Heart right ventricle (tissue), 16 donors: Measurements from ENCODE around the gene ACAP3. TPM values are rescaled to one million over a fixed set of nuclear protein-coding genes. Genes with fewer than 3 reads are reported as not detected.

Experiments
- ATAC-seq, 8 donors: fragments of 200-7000 bp; cut with Tn5 transposase; one replicate each; pipeline ENCODE4 v1.9.1; 2020; ENCODE audit warnings: mild to moderate bottlenecking in 8 of 8, moderate library complexity in 8 of 8, moderate number of reproducible peaks in 1 of 8
- DNase-seq, 2 donors: peaks; one replicate each; pipeline ENCODE4 v3.0.0-alpha.2; 2020
- H3K27ac ChIP-seq, 10 donors: fragments of 200-600 bp; sonication (generic) in 2 of 10; one replicate each; pipeline versions ENCODE4 v1.5.0 to v1.8.0; 2020 to 2022; ENCODE audit warnings: mild to moderate bottlenecking in 3 of 10
- H3K27me3 ChIP-seq, 7 donors: fragments of 200-600 bp; one replicate each; pipeline ENCODE4 v1.8.0; 2021 to 2022; ENCODE audit warnings: mild to moderate bottlenecking in 2 of 7
- H3K36me3 ChIP-seq, 9 donors: fragments of 200-600 bp; sonication (generic) in 1 of 9; one replicate each; pipeline versions ENCODE4 v1.5.0 to v1.8.0; 2020 to 2022; ENCODE audit warnings: mild to moderate bottlenecking in 2 of 9
- H3K4me1 ChIP-seq, 9 donors: fragments of 200-600 bp; sonication (generic) in 1 of 9; one replicate each; pipeline versions ENCODE4 v1.5.0 to v1.8.0; 2020 to 2022; ENCODE audit warnings: mild to moderate bottlenecking in 4 of 9
- H3K4me3 ChIP-seq, 10 donors: fragments of 200-600 bp; sonication (generic) in 2 of 10; one replicate each; pipeline versions ENCODE4 v1.5.0 to v1.8.0; 2020 to 2022; ENCODE audit warnings: mild to moderate bottlenecking in 7 of 10, moderate library complexity in 2 of 10
- H3K9me3 ChIP-seq, 11 donors: fragments of 200-600 bp in 10 of 11; sonication (generic) in 2 of 11; one replicate each; pipeline versions ENCODE4 v1.5.0 to v1.8.0; 2013 to 2022; ENCODE audit warnings: mild to moderate bottlenecking in 2 of 11, control low read depth in 1 of 11, moderate library complexity in 1 of 11
- CTCF ChIP-seq, 9 donors: fragments of 200-600 bp; sonication (generic) in 2 of 9; IDR thresholded peaks; one replicate each; pipeline versions ENCODE4 v1.5.0 to v1.8.0; 2021 to 2022; ENCODE audit warnings: antibody characterized with exemption in 9 of 9, mild to moderate bottlenecking in 5 of 9, moderate library complexity in 1 of 9
- WGBS, 2 donors: extraction: QIAGEN DNeasy Blood & Tissue Kit; methylation state at CpG; one replicate each; pipeline ENCODE4 v1.1.7; 2013; ENCODE audit warnings: inconsistent platforms in 1 of 2; 5-methylcytosine and 5-hydroxymethylcytosine counted together
- intact Hi-C, 10 donors: fragments of 100-400 bp; cut with DNase I; formaldehyde crosslinking; loops; one replicate each; pipeline versions ENCODE4 v1.11.1 to v1.14.2; 2022
- microRNA-seq, 2 donors: library from miRNA; unstranded; fragments of <30 nt; microRNA quantifications; one replicate each; pipeline ENCODE4 v1.2.0, GENCODE V29; 2021
- polyA plus RNA-seq, 2 donors: library from polyadenylated mRNA; stranded (reverse); fragments of 200-250 nt; gene quantifications; one replicate each; pipeline ENCODE4 v1.2.3, GENCODE V29; 2013
- total RNA-seq, 10 donors: library from RNA; stranded (reverse); fragmentation: NEBNext Ultra II Directional in 3 of 10; extraction: Animal tissue kit (Norgen Biotek cat#: 25700) in 3 of 10; gene quantifications; one replicate each; pipeline versions ENCODE4 v1.2.1 to v1.2.4, GENCODE V29; 2021 to 2023
- donor health status: Arrhythmogenic right ventricular cardiomyopathy.
- donor health status: ischemic (EF 13 %, LVEDD 7.1; RV severe dilation, severe dysfunction).
- donor health status: healthy with polysubstance abuse.
- donor health status: DM: no; HTN: yes; CAD: no.
- donor health status: DM: no; HTN: no; CAD: no.
- donor health status: ischemic (EF 25% LVEDD 6.9; RV normal size, moderate dysfunction).
- donor health status: ischemic (EF 25% LVEDD 5.7; RV mildly dilated, moderate dysfunction).
- donor health status: healthy.
- donor health status: DM: yes; HTN: yes; CAD: no.
- donor health status: Ischemic cardiomyopathy.
- donor health status: ischemic (EF 35%, LVEDD 5.7; RV mildly dilated, moderate dysfunction).
- donor health status: nonischemic (EF 11% LVEDD 7.7; RV severe dilation, severe dysfunction).
- donor health status: DM: yes; HTN: yes; CAD: no.
- donor health status: PGD.
- donor health status: ischemic (EF 29% LVEDD 5.4; RV normal size, mild dysfunction).
- donor health status: nonischemic (EF 23%, LVEDD 6.1; RV moderate dilation, normal function).

ACAP3 gene
- total and polyA plus RNA-seq, 12 donors, result 22.2 to 152 (median 30.4) TPM

GRCh38 chr1:1242461-1243265, 65.1 kb downstream of the ACAP3 start:
- DNase-seq (peak in 1 of 2 donors; percentile 14), ATAC-seq (no peak)
- H3K27me3 ChIP-seq, result peaks cover 19 to 65% (median 61%) of the 10 kb centered on the region in 7 donors
- no peaks in the 10 kb centered on the region for H3K36me3 ChIP-seq
- 90 to 91% methylated on average over 40 to 41 of the region's 41 CpGs for WGBS, 2 donors
- no peaks in the 10 kb centered on the region for H3K9me3 ChIP-seq
- TF ChIP-seq CTCF (IDR thresholded peaks at IDR 0.05), result no peak
- H3K4me1 ChIP-seq, result peaks cover 0 to 11% (median under 1%) of the 10 kb centered on the region in 9 donors
- intact Hi-C loops, result loop anchor here in 2 of 10 donors (10.0 kb wide), 1 partner anchor 118 kb away; no protein-coding TSS in a partner anchor
- H3K4me3 ChIP-seq, result no peak overlapping the region
- H3K27ac ChIP-seq, result no peak overlapping the region

Small RNA genes lying within 50 kb of the gene (microRNA-seq; reads per million reads assigned to microRNA genes)
- gene MIR6726 (1.5 to 1.8 reads per million in 2 donors), gene MIR6727 (0 reads per million in 2 donors), gene MIR6808 (0 to 0.51 reads per million in 2 donors)

Other genes starting within 250 kb of the ACAP3 start
- not detected for gene RNF223, start 233.6 kb downstream of the ACAP3 start, total RNA-seq
- gene RNF223, start 233.6 kb downstream of the ACAP3 start, polyA plus RNA-seq, result not detected
- gene C1orf159, start 191.8 kb downstream of the ACAP3 start, total RNA-seq, result 1 to 10 TPM; 2.9 to 6.0 (median 3.5) TPM
- gene C1orf159, start 191.8 kb downstream of the ACAP3 start, polyA plus RNA-seq, result 10 to 100 TPM in 1 of 2 donors, 1 to 10 TPM in 1; 7.1 to 14.0 TPM
- gene TTLL10, start 134.1 kb downstream of the ACAP3 start, total RNA-seq, result under 1 TPM in 7 of 10 donors, not detected in 3; 0.11 to 0.53 (median 0.26) TPM
- gene TTLL10, start 134.1 kb downstream of the ACAP3 start, polyA plus RNA-seq, result under 1 TPM; 0.09 to 0.29 TPM
- 1 to 10 TPM in 1 of 10 donors, under 1 TPM in 2, not detected in 7; 0.28 to 1.7 (median 0.49) TPM for gene TNFRSF18, start 101.3 kb downstream of the ACAP3 start, total RNA-seq
- gene TNFRSF18, start 101.3 kb downstream of the ACAP3 start, polyA plus RNA-seq, result under 1 TPM in 1 of 2 donors, not detected in 1; 0.26 TPM
- 10 to 100 TPM in 1 of 10 donors, 1 to 10 TPM in 7, under 1 TPM in 2; 0.52 to 24.8 (median 5.0) TPM for gene TNFRSF4, start 93.8 kb downstream of the ACAP3 start, total RNA-seq
- 1 to 10 TPM; 3.8 to 9.8 TPM for gene TNFRSF4, start 93.8 kb downstream of the ACAP3 start, polyA plus RNA-seq
- gene SDF4, start 75.9 kb downstream of the ACAP3 start, total RNA-seq, result 100 to 1,000 TPM in 9 of 10 donors, 10 to 100 TPM in 1; 95.6 to 174 (median 123) TPM
- gene SDF4, start 75.9 kb downstream of the ACAP3 start, polyA plus RNA-seq, result 100 to 1,000 TPM; 107 to 184 TPM
- 10 to 100 TPM in 4 of 10 donors, 1 to 10 TPM in 6; 7.3 to 13.5 (median 9.1) TPM for gene B3GALT6, start 75.7 kb downstream of the ACAP3 start, total RNA-seq
- 10 to 100 TPM in 1 of 2 donors, 1 to 10 TPM in 1; 7.7 to 16.2 TPM for gene B3GALT6, start 75.7 kb downstream of the ACAP3 start, polyA plus RNA-seq
- gene C1QTNF12, start 61.2 kb downstream of the ACAP3 start, total RNA-seq, result 1 to 10 TPM in 4 of 10 donors, under 1 TPM in 5, not detected in 1; 0.42 to 1.9 (median 0.90) TPM
- 1 to 10 TPM; 1.6 to 2.3 TPM for gene C1QTNF12, start 61.2 kb downstream of the ACAP3 start, polyA plus RNA-seq
- 10 to 100 TPM; 23.5 to 41.9 (median 29.2) TPM for gene UBE2J2, start 34.1 kb downstream of the ACAP3 start, total RNA-seq
- 10 to 100 TPM; 43.8 to 44.1 TPM for gene UBE2J2, start 34.1 kb downstream of the ACAP3 start, polyA plus RNA-seq
- 1 to 10 TPM; 1.0 to 5.4 (median 2.7) TPM for gene SCNN1D, start 27.5 kb downstream of the ACAP3 start, total RNA-seq
- 10 to 100 TPM in 1 of 2 donors, 1 to 10 TPM in 1; 1.0 to 22.5 TPM for gene SCNN1D, start 27.5 kb downstream of the ACAP3 start, polyA plus RNA-seq
- gene PUSL1, start 667 bp upstream of the ACAP3 start, total RNA-seq, result 10 to 100 TPM in 3 of 10 donors, 1 to 10 TPM in 7; 5.6 to 11.9 (median 8.2) TPM
- 10 to 100 TPM; 16.0 to 17.8 TPM for gene PUSL1, start 667 bp upstream of the ACAP3 start, polyA plus RNA-seq
- 10 to 100 TPM; 44.7 to 91.7 (median 56.6) TPM for gene INTS11, start 16.7 kb upstream of the ACAP3 start, total RNA-seq
- gene INTS11, start 16.7 kb upstream of the ACAP3 start, polyA plus RNA-seq, result 100 to 1,000 TPM in 1 of 2 donors, 10 to 100 TPM in 1; 92.6 to 269 TPM
- 100 to 1,000 TPM in 1 of 10 donors, 10 to 100 TPM in 9; 49.4 to 126 (median 65.4) TPM for gene CPTP, start 16.9 kb upstream of the ACAP3 start, total RNA-seq
- gene CPTP, start 16.9 kb upstream of the ACAP3 start, polyA plus RNA-seq, result 100 to 1,000 TPM in 1 of 2 donors, 10 to 100 TPM in 1; 55.3 to 222 TPM
- under 1 TPM; 0.16 to 0.87 (median 0.35) TPM for gene TAS1R3, start 23.4 kb upstream of the ACAP3 start, total RNA-seq
- 1 to 10 TPM in 1 of 2 donors, under 1 TPM in 1; 0.39 to 3.1 TPM for gene TAS1R3, start 23.4 kb upstream of the ACAP3 start, polyA plus RNA-seq
- 100 to 1,000 TPM in 3 of 10 donors, 10 to 100 TPM in 7; 64.7 to 153 (median 78.0) TPM for gene DVL1, start 41.5 kb upstream of the ACAP3 start, total RNA-seq
- 100 to 1,000 TPM in 1 of 2 donors, 10 to 100 TPM in 1; 75.4 to 153 TPM for gene DVL1, start 41.5 kb upstream of the ACAP3 start, polyA plus RNA-seq
- 10 to 100 TPM in 9 of 10 donors, 1 to 10 TPM in 1; 7.2 to 23.3 (median 14.6) TPM for gene MXRA8, start 50.6 kb upstream of the ACAP3 start, total RNA-seq
- gene MXRA8, start 50.6 kb upstream of the ACAP3 start, polyA plus RNA-seq, result 10 to 100 TPM; 28.7 to 35.6 TPM
- gene AURKAIP1, start 67.3 kb upstream of the ACAP3 start, total RNA-seq, result 100 to 1,000 TPM; 176 to 251 (median 193) TPM
- gene AURKAIP1, start 67.3 kb upstream of the ACAP3 start, polyA plus RNA-seq, result 100 to 1,000 TPM; 376 to 528 TPM
- gene CCNL2, start 91.4 kb upstream of the ACAP3 start, total RNA-seq, result 10 to 100 TPM; 38.5 to 77.5 (median 47.7) TPM
- gene CCNL2, start 91.4 kb upstream of the ACAP3 start, polyA plus RNA-seq, result 100 to 1,000 TPM in 1 of 2 donors, 10 to 100 TPM in 1; 57.3 to 243 TPM
- gene MRPL20, start 99.4 kb upstream of the ACAP3 start, total RNA-seq, result 100 to 1,000 TPM; 116 to 162 (median 132) TPM
- gene MRPL20, start 99.4 kb upstream of the ACAP3 start, polyA plus RNA-seq, result 100 to 1,000 TPM; 124 to 224 TPM
- 1 to 10 TPM in 7 of 10 donors, under 1 TPM in 3; 0.37 to 2.5 (median 1.8) TPM for gene ANKRD65, start 113.3 kb upstream of the ACAP3 start, total RNA-seq
- 1 to 10 TPM; 1.2 to 3.1 TPM for gene ANKRD65, start 113.3 kb upstream of the ACAP3 start, polyA plus RNA-seq
- gene VWA1, start 127.8 kb upstream of the ACAP3 start, total RNA-seq, result 10 to 100 TPM; 10.8 to 52.8 (median 14.1) TPM
- 10 to 100 TPM; 13.9 to 27.5 TPM for gene VWA1, start 127.8 kb upstream of the ACAP3 start, polyA plus RNA-seq
- gene ATAD3C, start 141.8 kb upstream of the ACAP3 start, total RNA-seq, result 1 to 10 TPM in 5 of 10 donors, under 1 TPM in 5; 0.11 to 2.2 (median 1.2) TPM
- gene ATAD3C, start 141.8 kb upstream of the ACAP3 start, polyA plus RNA-seq, result under 1 TPM; 0.49 to 0.66 TPM
- gene ATAD3B, start 163.8 kb upstream of the ACAP3 start, total RNA-seq, result 1 to 10 TPM; 5.3 to 9.9 (median 6.6) TPM
- gene ATAD3B, start 163.8 kb upstream of the ACAP3 start, polyA plus RNA-seq, result 10 to 100 TPM; 12.5 to 33.3 TPM
- 10 to 100 TPM; 13.2 to 27.9 (median 15.6) TPM for gene ATAD3A, start 204.2 kb upstream of the ACAP3 start, total RNA-seq
- 10 to 100 TPM; 24.7 to 39.4 TPM for gene ATAD3A, start 204.2 kb upstream of the ACAP3 start, polyA plus RNA-seq
- gene TMEM240, start 232.7 kb upstream of the ACAP3 start, total RNA-seq, result 1 to 10 TPM; 3.2 to 6.2 (median 3.7) TPM
- 10 to 100 TPM in 1 of 2 donors, 1 to 10 TPM in 1; 3.5 to 12.1 TPM for gene TMEM240, start 232.7 kb upstream of the ACAP3 start, polyA plus RNA-seq